Activated CD8-positive, alpha-beta T cell treated with anti-CD3 and anti-CD28 coated beads for 36 hours (primary cell): Measurements from ENCODE around the gene FCMR. TPM values are rescaled to one million over a fixed set of nuclear protein-coding genes. Genes with fewer than 3 reads are reported as not detected.

Source experiments
- ATAC-seq: fragments of 200-7000 bp; cut with Tn5 transposase; one replicate; pipeline ENCODE4 v1.10.0; 2021; ENCODE audit warnings: mild to moderate bottlenecking, moderate library complexity
- CTCF ChIA-PET: fragments of 350-600 bp; sonication (Branson Sonifier 250); formaldehyde crosslinking; loops from one replicate; lab custom pipeline; 2021; ENCODE audit warnings: antibody characterized with exemption; lab: Charles Lee
- POLR2A ChIA-PET: fragments of 350-600 bp; sonication (Branson Sonifier 250); formaldehyde crosslinking; loops from one replicate; lab custom pipeline; 2021; ENCODE audit warnings: antibody characterized with exemption; lab: Charles Lee
- DNase-seq: peaks from one replicate; pipeline ENCODE4 v3.0.0-alpha.2; 2020
- H3K27ac Mint-ChIP-seq: one replicate; pipeline ENCODE4 v1.8.0; 2021; ENCODE audit warnings: mild to moderate bottlenecking, mixed read lengths
- H3K27me3 Mint-ChIP-seq: one replicate; pipeline ENCODE4 v1.8.0; 2021; ENCODE audit warnings: mixed read lengths
- H3K36me3 Mint-ChIP-seq: one replicate; pipeline ENCODE4 v1.8.0; 2021; ENCODE audit warnings: low read depth, mixed read lengths
- H3K4me1 Mint-ChIP-seq: one replicate; pipeline ENCODE4 v1.8.0; 2021; ENCODE audit warnings: low read depth, mixed read lengths
- H3K4me3 Mint-ChIP-seq: one replicate; pipeline ENCODE4 v1.8.0; 2021; ENCODE audit warnings: mild to moderate bottlenecking, moderate library complexity, mixed read lengths
- H3K9me3 Mint-ChIP-seq: one replicate; pipeline ENCODE4 v1.8.0; 2021; ENCODE audit warnings: mixed read lengths
- intact Hi-C: fragments of 100-400 bp; cut with micrococcal nuclease; formaldehyde crosslinking; loops from one replicate; pipeline ENCODE4 v1.10.0; 2022
- total RNA-seq, 2 experiments: library from RNA; stranded (reverse); gene quantifications; one replicate each; pipeline ENCODE4 v1.2.3, GENCODE V29; 2021
- TF ChIP-seq, protein P1 (sequence below): fragments of 200-600 bp; IDR thresholded peaks from one replicate; pipeline ENCODE4 v1.8.0; 2022; ENCODE audit warnings: antibody characterized with exemption, mild to moderate bottlenecking

Gene FCMR
- total RNA-seq, 2 experiments from 2014 or later = 49.4 to 51.7 TPM

- DNase-seq (no peak), ATAC-seq (no peak)
- CTCF ChIA-PET = interaction anchor here (0.8 to 3.0 kb wide), 18 partner anchors 8 to 149 kb away, joined by 3 to 25 read pairs (median 7); partner anchors contain the start of gene IL20
- Mint-ChIP-seq H3K27me3 (no peaks in the 10 kb centered on the region), H3K27ac (no peak overlapping the region), H3K36me3 (peaks cover 4% of the 10 kb centered on the region), H3K9me3 (peaks cover 6% of the 10 kb centered on the region), H3K4me3 (no peak overlapping the region), H3K4me1 (peaks cover 6% of the 10 kb centered on the region)
- TF ChIP-seq, protein P1, sequence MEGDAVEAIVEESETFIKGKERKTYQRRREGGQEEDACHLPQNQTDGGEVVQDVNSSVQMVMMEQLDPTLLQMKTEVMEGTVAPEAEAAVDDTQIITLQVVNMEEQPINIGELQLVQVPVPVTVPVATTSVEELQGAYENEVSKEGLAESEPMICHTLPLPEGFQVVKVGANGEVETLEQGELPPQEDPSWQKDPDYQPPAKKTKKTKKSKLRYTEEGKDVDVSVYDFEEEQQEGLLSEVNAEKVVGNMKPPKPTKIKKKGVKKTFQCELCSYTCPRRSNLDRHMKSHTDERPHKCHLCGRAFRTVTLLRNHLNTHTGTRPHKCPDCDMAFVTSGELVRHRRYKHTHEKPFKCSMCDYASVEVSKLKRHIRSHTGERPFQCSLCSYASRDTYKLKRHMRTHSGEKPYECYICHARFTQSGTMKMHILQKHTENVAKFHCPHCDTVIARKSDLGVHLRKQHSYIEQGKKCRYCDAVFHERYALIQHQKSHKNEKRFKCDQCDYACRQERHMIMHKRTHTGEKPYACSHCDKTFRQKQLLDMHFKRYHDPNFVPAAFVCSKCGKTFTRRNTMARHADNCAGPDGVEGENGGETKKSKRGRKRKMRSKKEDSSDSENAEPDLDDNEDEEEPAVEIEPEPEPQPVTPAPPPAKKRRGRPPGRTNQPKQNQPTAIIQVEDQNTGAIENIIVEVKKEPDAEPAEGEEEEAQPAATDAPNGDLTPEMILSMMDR = no peak
- intact Hi-C loops = no loop called here
- POLR2A ChIA-PET = interaction anchor here (1.1 kb wide), 1 partner anchor 12 kb away, joined by 4 read pairs; no protein-coding TSS in a partner anchor
These were observed 37.9 kb downstream of the FCMR start for GRCh38 chr1:206883876-206884275.

- Mint-ChIP-seq H3K9me3 (peaks cover 11% of the 10 kb centered on the region), H3K27me3 (no peaks in the 10 kb centered on the region), H3K27ac (no peak overlapping the region), H3K36me3 (peaks cover 4% of the 10 kb centered on the region), H3K4me3 (no peak overlapping the region), H3K4me1 (peaks cover 3% of the 10 kb centered on the region)
- ATAC-seq = no peak
- TF ChIP-seq, protein P1 = no peak
- POLR2A ChIA-PET = no interaction called here
- CTCF ChIA-PET = interaction anchor here (0.9 to 3.0 kb wide), 17 partner anchors 9 to 149 kb away, joined by 3 to 25 read pairs (median 9); partner anchors contain the start of gene IL20
- intact Hi-C loops = no loop called here
- DNase-seq = no peak
These were observed 38.6 kb downstream of the FCMR start for GRCh38 chr1:206883160-206883559.

- CTCF ChIA-PET = interaction anchor here (1.0 to 3.0 kb wide), 5 partner anchors 10 to 99 kb away, joined by 3 to 25 read pairs (median 14); partner anchors contain the start of gene IL20
- Mint-ChIP-seq H3K36me3 (peaks cover 4% of the 10 kb centered on the region), H3K4me1 (peaks cover 3% of the 10 kb centered on the region), H3K4me3 (no peak overlapping the region), H3K27ac (no peak overlapping the region), H3K27me3 (no peaks in the 10 kb centered on the region), H3K9me3 (peaks cover 15% of the 10 kb centered on the region)
- ATAC-seq (no peak), DNase-seq (no peak)
- intact Hi-C loops = no loop called here
- TF ChIP-seq, protein P1 = peak; percentile 36
- POLR2A ChIA-PET = no interaction called here
These were observed 39.2 kb downstream of the FCMR start for GRCh38 chr1:206882555-206882954.

DNA sequence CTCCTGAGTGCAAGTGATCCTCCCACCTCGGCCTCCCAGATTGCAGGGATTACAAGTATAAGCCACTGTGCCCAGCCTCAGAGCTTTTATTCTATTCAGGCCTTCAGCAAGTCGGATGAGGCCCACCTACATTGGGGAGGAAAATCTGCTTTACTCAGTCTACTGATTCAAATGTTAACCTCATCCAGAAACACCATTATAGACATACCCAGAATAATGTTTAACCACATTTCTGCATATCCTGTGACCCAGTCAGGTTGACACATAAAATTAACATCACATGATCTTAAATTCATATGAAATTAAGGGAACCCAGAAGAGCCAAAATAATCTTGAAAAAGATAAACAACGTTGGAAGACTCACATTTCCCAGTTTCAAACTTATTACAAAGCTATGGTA, 41.4 kb downstream of the FCMR start:
- intact Hi-C loops = no loop called here
- Mint-ChIP-seq H3K4me1 (peaks cover 3% of the 10 kb centered on the region), H3K27ac (no peak overlapping the region), H3K27me3 (no peaks in the 10 kb centered on the region), H3K36me3 (peaks cover 13% of the 10 kb centered on the region), H3K9me3 (peaks cover 28% of the 10 kb centered on the region), H3K4me3 (no peak overlapping the region)
- ChIA-PET CTCF (interaction anchor here (0.9 to 5.3 kb wide), 9 partner anchors 15 to 216 kb away, joined by 3 to 40 read pairs (median 5); partner anchors contain the start of gene IL20), POLR2A (no interaction called here)
- ATAC-seq = peak; percentile 56
- TF ChIP-seq, protein P1 = no peak
- no peak for DNase-seq

DNA sequence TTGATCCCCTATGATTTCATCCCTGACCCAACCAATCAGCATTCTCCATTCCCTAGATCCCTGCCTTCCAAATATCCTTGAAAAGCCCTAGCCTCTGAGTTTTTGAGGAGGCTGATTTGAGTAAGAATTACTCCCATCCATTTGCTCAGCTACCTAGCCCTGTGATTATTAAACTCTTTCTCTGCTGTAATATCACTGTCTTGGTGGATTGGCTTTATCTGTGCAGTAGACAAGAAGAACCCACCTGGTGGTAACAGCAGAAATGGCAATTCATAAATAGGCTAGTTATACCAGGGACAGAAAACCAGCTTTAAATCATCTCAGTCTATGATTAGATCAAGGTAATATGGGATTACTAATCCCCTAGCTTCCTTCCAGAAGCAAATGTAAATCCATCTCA, 43.3 kb downstream of the FCMR start:
- intact Hi-C loops = no loop called here
- DNase-seq (no peak), ATAC-seq (peak; percentile 49)
- ChIA-PET POLR2A (interaction anchor here (1.6 kb wide), 1 partner anchor 12 kb away, joined by 4 read pairs; no protein-coding TSS in a partner anchor), CTCF (interaction anchor here (0.8 to 5.3 kb wide), 13 partner anchors 10 to 208 kb away, joined by 3 to 40 read pairs (median 4); partner anchors contain the start of gene IL20)
- H3K9me3 Mint-ChIP-seq = peaks cover 31% of the 10 kb centered on the region
- H3K4me1 Mint-ChIP-seq = peaks cover 3% of the 10 kb centered on the region
- no peak overlapping the region for H3K4me3 Mint-ChIP-seq
- TF ChIP-seq, protein P1 = no peak
- peaks cover 13% of the 10 kb centered on the region for H3K36me3 Mint-ChIP-seq
- no peaks in the 10 kb centered on the region for H3K27me3 Mint-ChIP-seq
- no peak overlapping the region for H3K27ac Mint-ChIP-seq
